OCI-LY3 (cell line): ENCODE data around the gene SLC20A1.

Experiments
- H2AFZ ChIP-seq: fragments of 200-600, 300-600 bp; shearing (Covaris generic); 2 replicates; pipeline ENCODE4 v1.6.0; 2014; ENCODE audit warnings: antibody characterized with exemption, low read depth, low read length
- H3K27ac ChIP-seq: fragments of 200-600, 300-600 bp; sonication (generic); 2 replicates; pipeline ENCODE4 v1.5.1; 2014; ENCODE audit warnings: mild to moderate bottlenecking, low read length, moderate library complexity, mixed read lengths
- H3K27me3 ChIP-seq: fragments of 200-600, 300-600 bp; sonication (generic); 2 replicates; pipeline ENCODE4 v1.6.1; 2014; ENCODE audit warnings: low read depth, low read length, mixed read lengths
- H3K36me3 ChIP-seq: fragments of 200-600, 300-600 bp; sonication (generic); replicated peaks from 2 replicates; pipeline ENCODE3; 2014; ENCODE audit warnings: low read depth, low read length, mixed read lengths
- H3K4me1 ChIP-seq: fragments of 300-600, 200-600 bp; sonication (generic); 2 replicates; pipeline ENCODE4 v1.6.1; 2014; ENCODE audit warnings: low read length, mixed read lengths
- H3K4me2 ChIP-seq: fragments of 200-600, 300-600 bp; sonication (generic); 2 replicates; pipeline ENCODE4 v1.6.1; 2014; ENCODE audit warnings: low read length, mixed read lengths
- H3K4me3 ChIP-seq: fragments of 300-600, 200-600 bp; sonication (generic); 2 replicates; pipeline ENCODE4 v1.5.1; 2014; ENCODE audit warnings: antibody characterized with exemption, mild to moderate bottlenecking, low read length, moderate library complexity
- H3K79me2 ChIP-seq: fragments of 300-600, 200-600 bp; shearing (Covaris generic); 2 replicates; pipeline ENCODE4 v1.6.1; 2014; ENCODE audit warnings: mild to moderate bottlenecking, low read length, mixed read lengths
- H3K9ac ChIP-seq: fragments of 300-600, 200-600 bp; shearing (Covaris generic); 2 replicates; pipeline ENCODE4 v1.6.0; 2014; ENCODE audit warnings: mild to moderate bottlenecking, low read length, moderate library complexity
- H3K9me3 ChIP-seq: fragments of 200-600, 300-600 bp; shearing (Covaris generic); 2 replicates; pipeline ENCODE4 v1.6.1; 2014; ENCODE audit warnings: low read length, mixed read lengths; ENCODE audit not compliant: insufficient read depth
- H4K20me1 ChIP-seq: fragments of 200-600, 300-600 bp; sonication (generic); 2 replicates; pipeline ENCODE4 v1.6.1; 2016; ENCODE audit warnings: low read length, mixed read lengths; ENCODE audit not compliant: insufficient read depth
- CTCF ChIP-seq: fragments of 200-600, 300-600 bp; sonication (generic); IDR thresholded peaks from 2 replicates; pipeline ENCODE4 v1.5.1; 2014; ENCODE audit warnings: antibody characterized with exemption, low read length, low read depth
- EZH2phosphoT487 ChIP-seq: fragments of 200-600 bp; shearing (Covaris generic); IDR thresholded peaks from 2 replicates; pipeline ENCODE4 v1.6.1; 2018; ENCODE audit warnings: antibody characterized with exemption, mixed run types, low read depth

Gene SLC20A1

GRCh38 chr2:112688086-112688880 is 42.5 kb downstream of the SLC20A1 start:
- H2AFZ ChIP-seq, result no peak overlapping the region
- H3K9ac ChIP-seq, result no peak overlapping the region
- peak overlapping the region; percentile 19; the same call in 1 of the 2 replicates for H3K27ac ChIP-seq

GRCh38 chr2:112690853-112691401 is 45.2 kb downstream of the SLC20A1 start:
- TF ChIP-seq EZH2phosphoT487, result no peak
- TF ChIP-seq CTCF, result peak; percentile 65
- Histone ChIP-seq H3K4me3 (peak overlapping the region; percentile 39), H3K27me3 (no peaks in the 10 kb centered on the region), H3K9me3 (no peaks in the 10 kb centered on the region), H3K36me3 (no peaks in the 10 kb centered on the region), H3K4me1 (peaks cover 40% of the 10 kb centered on the region), H3K4me2 (peak overlapping the region; percentile 52), H3K79me2 (no peaks in the 10 kb centered on the region), H3K9ac (peak overlapping the region; percentile 54; the same call in 1 of the 2 replicates), H3K27ac (peak overlapping the region; percentile 41; the same call in 1 of the 2 replicates), H4K20me1 (no peaks in the 10 kb centered on the region), H2AFZ (peak overlapping the region; percentile 72)

More at GRCh38 chr2:112688086-112688880, 42.5 kb downstream of the SLC20A1 start:
- Histone ChIP-seq H3K4me3 (no peak overlapping the region), H3K36me3 (no peaks in the 10 kb centered on the region), H3K4me2 (no peak overlapping the region), H3K79me2 (no peaks in the 10 kb centered on the region), H4K20me1 (no peaks in the 10 kb centered on the region), H3K27me3 (no peaks in the 10 kb centered on the region), H3K9me3 (no peaks in the 10 kb centered on the region), H3K4me1 (peaks cover 62% of the 10 kb centered on the region)
- TF ChIP-seq EZH2phosphoT487 (no peak), CTCF (no peak)

- H3K9ac ChIP-seq, result peak overlapping the region; percentile 54; the same call in 1 of the 2 replicates
- H3K4me3 ChIP-seq, result no peak overlapping the region
- TF ChIP-seq CTCF (no peak), EZH2phosphoT487 (no peak)
- no peaks in the 10 kb centered on the region for H4K20me1 ChIP-seq
- peak overlapping the region; percentile 52 for H3K4me2 ChIP-seq
- H3K36me3 ChIP-seq, result no peaks in the 10 kb centered on the region
- H3K27me3 ChIP-seq, result no peaks in the 10 kb centered on the region
- peak overlapping the region; percentile 41 for H3K27ac ChIP-seq
- H2AFZ ChIP-seq, result peak overlapping the region; percentile 72; the same call in 1 of the 2 replicates
- peaks cover 33% of the 10 kb centered on the region for H3K4me1 ChIP-seq
- no peaks in the 10 kb centered on the region for H3K9me3 ChIP-seq
- no peaks in the 10 kb centered on the region for H3K79me2 ChIP-seq
These were observed 46.1 kb downstream of the SLC20A1 start for GRCh38 chr2:112691881-112692281.

- Histone ChIP-seq H3K27me3 (no peaks in the 10 kb centered on the region), H4K20me1 (no peaks in the 10 kb centered on the region), H3K36me3 (no peaks in the 10 kb centered on the region), H3K9me3 (no peaks in the 10 kb centered on the region), H3K27ac (peak overlapping the region; percentile 41), H3K79me2 (no peaks in the 10 kb centered on the region), H3K4me3 (no peak overlapping the region), H3K9ac (peak overlapping the region; percentile 54; the same call in 1 of the 2 replicates), H3K4me1 (peaks cover 36% of the 10 kb centered on the region), H3K4me2 (peak overlapping the region; percentile 52), H2AFZ (peak overlapping the region; percentile 72)
- no peak for TF ChIP-seq CTCF
- no peak for TF ChIP-seq EZH2phosphoT487
These were observed 46.8 kb downstream of the SLC20A1 start for GRCh38 chr2:112692495-112692911.
